Activated CD8-positive, alpha-beta T cell treated with anti-CD3 and anti-CD28 coated beads, Interleukin-2, amount 10 ng/mL, durations not matched to agents 7 days and 5 days (primary cell): ENCODE data around the gene ECE2. TPM values are rescaled to one million over a fixed set of nuclear protein-coding genes. Genes with fewer than 3 reads are reported as not detected.
A peak's percentile ranks its signal among the peaks of the same experiment; 100 is the strongest.

Experiments used
- ATAC-seq: fragments of 150-1000 bp; cut with Tn5 transposase; one replicate; pipeline ENCODE4 v1.10.0; 2021; ENCODE audit warnings: moderate library complexity
- CTCF ChIA-PET: fragments of 350-600 bp; sonication (Branson Sonifier 250); formaldehyde crosslinking; loops from one replicate; lab custom pipeline; 2021; ENCODE audit warnings: antibody characterized with exemption; lab: Charles Lee
- POLR2A ChIA-PET: fragments of 350-600 bp; sonication (Branson Sonifier 250); formaldehyde crosslinking; loops from one replicate; lab custom pipeline; 2021; ENCODE audit warnings: antibody characterized with exemption; lab: Charles Lee
- DNase-seq: peaks from one replicate; pipeline ENCODE4 v3.0.0-alpha.2; 2020
- H3K27ac Mint-ChIP-seq: one replicate; pipeline ENCODE4 v1.8.0; 2021; ENCODE audit warnings: mild to moderate bottlenecking, mixed read lengths
- H3K27me3 Mint-ChIP-seq: one replicate; pipeline ENCODE4 v1.8.0; 2021; ENCODE audit warnings: low read depth, mixed read lengths
- H3K36me3 Mint-ChIP-seq: one replicate; pipeline ENCODE4 v1.8.0; 2021; ENCODE audit warnings: low read depth, mixed read lengths
- H3K4me1 Mint-ChIP-seq: one replicate; pipeline ENCODE4 v1.8.0; 2021; ENCODE audit warnings: low read depth, mixed read lengths
- H3K4me3 Mint-ChIP-seq: one replicate; pipeline ENCODE4 v1.8.0; 2021; ENCODE audit warnings: mild to moderate bottlenecking, mixed read lengths
- H3K9me3 Mint-ChIP-seq: one replicate; pipeline ENCODE4 v1.8.0; 2022; ENCODE audit warnings: mixed read lengths; ENCODE audit not compliant: insufficient read depth
- total RNA-seq, 2 experiments: library from RNA; stranded (reverse); gene quantifications; one replicate each; pipeline ENCODE4 v1.2.3, GENCODE V29; 2021

The ECE2 gene
- total RNA-seq, 2 experiments from 2014 or later, result not detected

DNA sequence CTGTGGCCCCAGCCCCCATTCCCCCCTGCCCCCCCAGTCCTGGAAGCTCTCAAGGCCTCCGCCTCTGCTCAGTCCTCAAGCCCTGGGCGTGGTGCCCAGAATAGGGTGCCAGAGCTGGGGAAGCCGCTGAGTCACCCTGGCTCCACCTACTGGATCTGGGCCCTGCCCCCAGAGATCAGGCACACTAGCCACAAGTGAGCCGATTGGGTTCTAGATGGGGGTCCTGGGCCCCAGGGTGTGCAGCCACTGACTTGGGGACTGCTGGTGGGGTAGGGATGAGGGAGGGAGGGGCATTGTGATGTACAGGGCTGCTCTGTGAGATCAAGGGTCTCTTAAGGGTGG is 44.3 kb downstream of the ECE2 start:
- ChIA-PET CTCF (no interaction called here), POLR2A (interaction anchor here (1.2 kb wide), 1 partner anchor 8 kb away, joined by 3 read pairs; no protein-coding TSS in a partner anchor)
- no peaks in the 10 kb centered on the region for H3K9me3 Mint-ChIP-seq
- ATAC-seq, result no peak
- no peak overlapping the region for H3K4me3 Mint-ChIP-seq
- peaks cover 76% of the 10 kb centered on the region for H3K36me3 Mint-ChIP-seq
- no peak overlapping the region for H3K27ac Mint-ChIP-seq
- H3K4me1 Mint-ChIP-seq, result peaks cover 31% of the 10 kb centered on the region
- DNase-seq, result no peak
- H3K27me3 Mint-ChIP-seq, result no peaks in the 10 kb centered on the region

DNA sequence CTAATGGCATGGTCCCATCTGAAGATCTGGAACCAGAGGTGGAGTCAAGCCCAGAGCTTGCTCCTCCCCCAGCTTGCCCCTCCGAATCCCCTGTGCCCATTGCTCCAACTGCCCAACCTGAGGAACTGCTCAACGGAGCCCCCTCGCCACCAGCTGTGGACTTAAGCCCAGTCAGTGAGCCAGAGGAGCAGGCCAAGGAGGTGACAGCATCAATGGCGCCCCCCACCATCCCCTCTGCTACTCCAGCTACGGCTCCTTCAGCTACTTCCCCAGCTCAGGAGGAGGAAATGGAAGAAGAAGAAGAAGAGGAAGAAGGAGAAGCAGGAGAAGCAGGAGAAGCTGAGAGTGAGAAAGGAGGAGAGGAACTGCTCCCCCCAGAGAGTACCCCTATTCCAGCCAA is 45.8 kb downstream of the ECE2 start:
- no peak overlapping the region for H3K27ac Mint-ChIP-seq
- H3K36me3 Mint-ChIP-seq, result peaks cover 83% of the 10 kb centered on the region

DNA sequence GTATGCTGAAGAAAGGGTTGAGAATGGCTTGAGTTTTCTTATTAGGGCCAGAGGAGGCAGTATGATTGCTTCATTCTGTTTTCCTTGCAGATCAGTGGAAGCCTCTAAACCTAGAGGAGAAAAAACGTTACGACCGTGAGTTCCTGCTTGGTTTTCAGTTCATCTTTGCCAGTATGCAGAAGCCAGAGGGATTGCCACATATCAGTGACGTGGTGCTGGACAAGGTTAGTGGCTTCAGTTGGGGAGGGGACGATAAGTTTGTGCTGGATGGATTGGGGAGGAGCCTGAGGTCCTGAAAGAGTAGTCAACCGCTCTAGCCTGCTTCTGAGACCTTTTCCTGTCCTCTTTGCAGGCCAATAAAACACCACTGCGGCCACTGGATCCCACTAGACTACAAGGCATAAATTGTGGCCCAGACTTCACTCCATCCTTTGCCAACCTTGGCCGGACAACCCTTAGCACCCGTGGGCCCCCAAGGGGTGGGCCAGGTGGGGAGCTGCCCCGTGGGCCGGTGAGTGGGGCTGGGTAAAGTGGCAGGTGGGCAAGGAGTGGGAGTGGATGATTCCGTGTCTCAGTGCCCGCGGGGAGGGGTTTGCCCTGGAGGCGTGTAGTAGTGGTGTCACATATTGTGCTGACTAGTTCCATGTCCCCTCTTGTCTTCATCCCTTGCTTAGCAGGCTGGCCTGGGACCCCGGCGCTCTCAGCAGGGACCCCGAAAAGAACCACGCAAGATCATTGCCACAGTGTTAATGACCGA is 47.1 kb downstream of the ECE2 start:
- Mint-ChIP-seq H3K36me3 (peaks cover 83% of the 10 kb centered on the region), H3K4me1 (peaks cover 13% of the 10 kb centered on the region), H3K27ac (no peak overlapping the region), H3K27me3 (no peaks in the 10 kb centered on the region), H3K9me3 (no peaks in the 10 kb centered on the region), H3K4me3 (no peak overlapping the region)
- ATAC-seq (no peak), DNase-seq (no peak)
- ChIA-PET CTCF (no interaction called here), POLR2A (no interaction called here)

More for the DNA sequence above, 45.8 kb downstream of the ECE2 start:
- Mint-ChIP-seq H3K27me3 (no peaks in the 10 kb centered on the region), H3K4me3 (no peak overlapping the region), H3K9me3 (no peaks in the 10 kb centered on the region), H3K4me1 (peaks cover 25% of the 10 kb centered on the region)
- ChIA-PET POLR2A (no interaction called here), CTCF (interaction anchor here (1.4 kb wide), 1 partner anchor 16 kb away, joined by 4 read pairs; no protein-coding TSS in a partner anchor)
- ATAC-seq (no peak), DNase-seq (no peak)

DNA sequence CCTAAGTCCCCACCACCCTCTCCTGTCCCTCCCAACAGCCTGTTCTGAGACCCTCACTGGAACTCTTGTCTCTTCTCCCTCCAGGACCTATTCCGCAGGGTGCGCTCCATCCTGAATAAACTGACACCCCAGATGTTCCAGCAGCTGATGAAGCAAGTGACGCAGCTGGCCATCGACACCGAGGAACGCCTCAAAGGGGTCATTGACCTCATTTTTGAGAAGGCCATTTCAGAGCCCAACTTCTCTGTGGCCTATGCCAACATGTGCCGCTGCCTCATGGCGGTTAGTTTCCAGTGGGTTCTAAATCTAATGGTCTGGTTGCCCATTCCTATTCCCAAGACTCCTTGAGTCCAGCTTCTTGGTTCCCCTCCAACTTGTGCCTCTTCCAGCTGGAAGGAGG is 47.9 kb downstream of the ECE2 start:
- no peak overlapping the region for H3K4me3 Mint-ChIP-seq
- H3K27me3 Mint-ChIP-seq, result no peaks in the 10 kb centered on the region
- H3K9me3 Mint-ChIP-seq, result no peaks in the 10 kb centered on the region
- peaks cover 87% of the 10 kb centered on the region for H3K36me3 Mint-ChIP-seq
- POLR2A ChIA-PET, result interaction anchor here (1.1 kb wide), 1 partner anchor 30 kb away, joined by 3 read pairs; no protein-coding TSS in a partner anchor
- CTCF ChIA-PET, result no interaction called here
- H3K27ac Mint-ChIP-seq, result no peak overlapping the region
- no peak for ATAC-seq
- DNase-seq, result no peak
- H3K4me1 Mint-ChIP-seq, result peaks cover 10% of the 10 kb centered on the region

DNA sequence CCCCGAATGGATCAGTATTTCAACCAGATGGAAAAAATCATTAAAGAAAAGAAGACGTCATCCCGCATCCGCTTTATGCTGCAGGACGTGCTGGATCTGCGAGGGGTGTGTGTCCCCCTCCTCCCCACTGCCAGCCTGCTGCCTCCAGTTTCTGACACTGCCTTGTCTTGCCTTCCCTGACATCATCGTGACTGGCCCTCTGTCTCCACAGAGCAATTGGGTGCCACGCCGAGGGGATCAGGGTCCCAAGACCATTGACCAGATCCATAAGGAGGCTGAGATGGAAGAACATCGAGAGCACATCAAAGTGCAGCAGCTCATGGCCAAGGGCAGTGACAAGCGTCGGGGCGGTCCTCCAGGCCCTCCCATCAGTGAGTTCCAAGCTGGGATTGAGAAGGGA is 49.4 kb downstream of the ECE2 start:
- Mint-ChIP-seq H3K27ac (no peak overlapping the region), H3K4me1 (peaks cover 2% of the 10 kb centered on the region), H3K27me3 (no peaks in the 10 kb centered on the region), H3K36me3 (peaks cover 91% of the 10 kb centered on the region), H3K4me3 (no peak overlapping the region), H3K9me3 (no peaks in the 10 kb centered on the region)
- no peak for ATAC-seq
- CTCF ChIA-PET, result no interaction called here
- no peak for DNase-seq
- POLR2A ChIA-PET, result no interaction called here

DNA sequence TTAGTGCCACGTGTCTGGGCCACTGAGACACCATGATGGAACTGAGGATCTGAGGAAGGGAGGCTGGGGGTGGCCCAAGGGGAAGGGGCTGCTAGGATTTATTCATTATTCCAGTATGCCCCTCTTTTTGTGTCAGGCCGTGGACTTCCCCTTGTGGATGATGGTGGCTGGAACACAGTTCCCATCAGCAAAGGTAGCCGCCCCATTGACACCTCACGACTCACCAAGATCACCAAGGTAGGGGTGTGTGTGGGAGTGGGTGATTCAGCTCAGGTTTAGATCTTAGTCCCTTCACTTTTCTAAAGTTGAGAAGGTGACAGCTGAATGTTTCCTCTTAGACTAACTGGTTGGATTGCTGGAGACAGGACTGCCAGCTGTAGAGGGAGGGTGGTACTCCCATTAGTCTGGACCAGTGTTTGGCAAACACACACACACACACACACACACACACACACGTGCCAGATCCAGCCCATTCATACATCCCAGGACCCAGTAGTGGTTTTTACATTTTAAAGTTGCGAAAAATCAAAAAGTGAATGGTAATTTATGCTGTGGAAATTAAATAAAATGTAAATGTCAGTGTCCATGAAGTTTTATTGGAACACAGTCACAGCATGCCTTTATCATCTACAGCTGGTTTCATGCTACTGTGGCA is 50.0 kb downstream of the ECE2 start:
- ChIA-PET CTCF (no interaction called here), POLR2A (no interaction called here)
- H3K27me3 Mint-ChIP-seq, result no peaks in the 10 kb centered on the region
- no peaks in the 10 kb centered on the region for H3K9me3 Mint-ChIP-seq
- no peak overlapping the region for H3K27ac Mint-ChIP-seq
- H3K4me1 Mint-ChIP-seq, result peaks cover 2% of the 10 kb centered on the region
- DNase-seq (no peak), ATAC-seq (no peak)
- H3K36me3 Mint-ChIP-seq, result peaks cover 90% of the 10 kb centered on the region
- H3K4me3 Mint-ChIP-seq, result no peak overlapping the region

DNA sequence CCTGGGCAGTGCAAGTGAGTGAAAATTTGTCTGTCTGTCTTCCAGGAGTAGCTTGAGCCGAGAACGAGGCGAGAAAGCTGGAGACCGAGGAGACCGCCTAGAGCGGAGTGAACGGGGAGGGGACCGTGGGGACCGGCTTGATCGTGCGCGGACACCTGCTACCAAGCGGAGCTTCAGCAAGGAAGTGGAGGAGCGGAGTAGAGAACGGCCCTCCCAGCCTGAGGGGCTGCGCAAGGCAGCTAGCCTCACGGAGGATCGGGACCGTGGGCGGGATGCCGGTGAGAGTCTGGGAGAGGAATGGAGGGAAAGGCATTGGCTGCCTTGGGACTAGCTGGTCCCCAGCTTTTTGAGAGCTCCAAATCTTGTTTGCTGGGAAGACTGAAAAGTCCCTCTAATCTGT is 51.3 kb downstream of the ECE2 start:
- ATAC-seq, result no peak
- POLR2A ChIA-PET, result interaction anchor here (0.6 kb wide), 2 partner anchors 9 to 10 kb away, joined by 3 read pairs; partner anchors contain the start of gene FAM131A

DNA sequence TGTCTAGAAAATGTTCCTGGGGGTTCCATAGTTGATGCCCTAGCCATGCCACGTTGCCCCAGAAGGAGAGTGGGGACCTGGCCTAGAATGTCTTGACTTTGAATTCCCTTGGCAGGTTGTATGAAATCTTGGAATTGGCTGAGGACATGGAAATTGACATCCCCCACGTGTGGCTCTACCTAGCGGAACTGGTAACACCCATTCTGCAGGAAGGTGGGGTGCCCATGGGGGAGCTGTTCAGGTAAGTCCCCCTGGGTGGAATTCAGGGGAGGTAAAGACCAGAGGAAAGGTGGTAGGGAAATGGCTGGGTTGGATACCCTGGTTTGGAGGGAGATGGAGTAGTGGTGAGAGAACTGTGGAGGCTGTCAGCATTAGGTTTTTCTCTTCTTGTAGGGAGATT is 52.7 kb downstream of the ECE2 start:
- peaks cover 19% of the 10 kb centered on the region for H3K4me1 Mint-ChIP-seq
- ChIA-PET CTCF (no interaction called here), POLR2A (interaction anchor here (0.9 kb wide), 1 partner anchor 8 kb away, joined by 3 read pairs; no protein-coding TSS in a partner anchor)
- H3K9me3 Mint-ChIP-seq, result no peaks in the 10 kb centered on the region
- ATAC-seq, result no peak
- no peak for DNase-seq
- H3K36me3 Mint-ChIP-seq, result peaks cover 90% of the 10 kb centered on the region
- no peaks in the 10 kb centered on the region for H3K27me3 Mint-ChIP-seq
- H3K4me3 Mint-ChIP-seq, result no peak overlapping the region
- peak overlapping the region; percentile 18 for H3K27ac Mint-ChIP-seq

More for the DNA sequence above, 51.3 kb downstream of the ECE2 start:
- CTCF ChIA-PET, result interaction anchor here (0.8 kb wide), 1 partner anchor 27 kb away, joined by 4 read pairs; no protein-coding TSS in a partner anchor
- DNase-seq, result no peak
- Mint-ChIP-seq H3K4me1 (peaks cover 6% of the 10 kb centered on the region), H3K4me3 (no peak overlapping the region), H3K9me3 (no peaks in the 10 kb centered on the region), H3K36me3 (peaks cover 89% of the 10 kb centered on the region), H3K27ac (no peak overlapping the region), H3K27me3 (no peaks in the 10 kb centered on the region)

DNA sequence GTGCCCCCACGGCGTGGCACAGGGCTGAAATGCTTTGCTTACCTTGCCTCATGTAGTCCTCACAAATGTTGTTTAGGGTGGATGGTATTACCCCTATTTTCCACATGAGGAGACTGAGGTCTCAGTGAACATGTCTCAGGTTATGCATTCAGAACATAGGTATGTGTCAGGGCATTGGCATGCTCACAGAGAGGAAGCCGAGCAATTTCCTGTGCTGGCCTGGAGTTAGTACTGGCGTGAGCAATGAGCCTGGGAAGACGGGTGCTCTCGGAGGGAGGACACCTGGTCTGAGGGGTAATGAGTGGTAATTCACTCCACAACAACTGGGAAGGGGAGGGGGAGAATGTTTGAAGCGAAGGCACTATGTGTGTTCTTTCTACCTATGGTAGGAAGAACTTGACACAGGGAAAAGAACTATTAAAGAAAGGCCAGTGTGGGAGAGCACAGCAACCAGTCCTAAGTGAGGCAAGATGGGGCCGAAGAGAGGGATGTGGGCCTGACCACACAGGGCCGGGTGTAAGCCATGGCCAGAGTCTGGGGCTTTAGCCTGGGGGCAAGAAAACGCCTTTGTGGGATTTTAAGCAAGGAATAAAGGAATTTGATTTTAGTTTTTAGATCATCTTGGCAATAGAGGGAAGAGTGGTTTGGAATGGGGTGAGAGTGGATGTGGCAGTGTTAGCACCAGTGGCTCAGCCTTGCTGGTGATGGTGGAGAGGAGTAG is 56.7 kb downstream of the ECE2 start:
- H3K27me3 Mint-ChIP-seq, result no peaks in the 10 kb centered on the region
- H3K4me1 Mint-ChIP-seq, result peaks cover 43% of the 10 kb centered on the region
- ChIA-PET POLR2A (no interaction called here), CTCF (no interaction called here)
- H3K9me3 Mint-ChIP-seq, result no peaks in the 10 kb centered on the region
- no peak for ATAC-seq
- no peak overlapping the region for H3K4me3 Mint-ChIP-seq
- peaks cover 68% of the 10 kb centered on the region for H3K36me3 Mint-ChIP-seq
- no peak for DNase-seq
- H3K27ac Mint-ChIP-seq, result peak overlapping the region; percentile 81

DNA sequence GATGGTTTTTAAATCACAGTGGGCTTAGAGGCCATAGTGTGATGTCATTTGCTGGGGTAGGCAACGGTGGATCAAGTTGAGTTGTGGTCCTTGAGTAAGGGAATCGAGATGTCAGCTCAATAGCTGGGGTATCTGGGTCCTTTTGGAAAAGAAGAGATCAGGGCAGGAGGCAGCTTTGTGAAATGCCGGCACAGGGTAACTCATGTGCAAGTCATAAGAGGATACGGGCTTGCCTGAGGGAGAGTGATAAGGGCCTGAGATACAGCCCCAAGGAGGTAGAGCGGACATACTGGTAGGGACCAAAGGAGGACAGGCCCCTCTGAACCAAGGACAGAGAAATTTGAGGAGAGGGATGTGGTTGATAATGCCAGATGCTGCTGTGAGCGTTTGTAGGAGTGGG is 57.4 kb downstream of the ECE2 start:
- Mint-ChIP-seq H3K27me3 (no peaks in the 10 kb centered on the region), H3K4me3 (no peak overlapping the region), H3K9me3 (no peaks in the 10 kb centered on the region), H3K4me1 (peaks cover 43% of the 10 kb centered on the region), H3K36me3 (peaks cover 62% of the 10 kb centered on the region), H3K27ac (peak overlapping the region; percentile 81)
- ATAC-seq (no peak), DNase-seq (no peak)
- ChIA-PET POLR2A (no interaction called here), CTCF (interaction anchor here (0.7 kb wide), 1 partner anchor 199 kb away, joined by 3 read pairs; no protein-coding TSS in a partner anchor)

DNA sequence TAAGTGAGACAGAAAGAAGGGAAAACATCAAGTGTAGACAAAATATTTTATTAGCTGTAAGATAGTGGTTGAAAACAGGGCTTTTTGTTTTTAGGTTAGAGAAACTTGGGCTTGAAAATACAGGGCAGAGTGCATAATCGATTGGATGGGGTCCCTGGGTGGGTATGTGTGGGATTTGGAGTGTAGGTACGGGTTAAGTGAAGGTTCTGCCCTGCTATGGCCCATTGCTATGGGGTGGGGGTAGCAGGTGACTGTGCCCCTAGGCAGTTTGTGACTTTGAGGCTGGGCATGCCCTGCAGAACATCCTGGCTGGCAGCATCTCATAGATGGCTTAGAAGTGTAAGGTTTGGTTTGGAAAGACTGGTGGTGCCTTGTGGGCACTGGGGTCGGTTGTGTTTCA is 57.9 kb downstream of the ECE2 start:
- POLR2A ChIA-PET, result no interaction called here
- no peaks in the 10 kb centered on the region for H3K9me3 Mint-ChIP-seq
- H3K27ac Mint-ChIP-seq, result peak overlapping the region; percentile 81
- CTCF ChIA-PET, result interaction anchor here (0.7 kb wide), 1 partner anchor 199 kb away, joined by 3 read pairs; no protein-coding TSS in a partner anchor
- ATAC-seq, result no peak
- DNase-seq, result no peak
- H3K4me3 Mint-ChIP-seq, result no peak overlapping the region
- H3K36me3 Mint-ChIP-seq, result peaks cover 56% of the 10 kb centered on the region
- no peaks in the 10 kb centered on the region for H3K27me3 Mint-ChIP-seq
- peaks cover 43% of the 10 kb centered on the region for H3K4me1 Mint-ChIP-seq
